Measurements from ENCODE around the gene PKP2.

Gene PKP2

DNA sequence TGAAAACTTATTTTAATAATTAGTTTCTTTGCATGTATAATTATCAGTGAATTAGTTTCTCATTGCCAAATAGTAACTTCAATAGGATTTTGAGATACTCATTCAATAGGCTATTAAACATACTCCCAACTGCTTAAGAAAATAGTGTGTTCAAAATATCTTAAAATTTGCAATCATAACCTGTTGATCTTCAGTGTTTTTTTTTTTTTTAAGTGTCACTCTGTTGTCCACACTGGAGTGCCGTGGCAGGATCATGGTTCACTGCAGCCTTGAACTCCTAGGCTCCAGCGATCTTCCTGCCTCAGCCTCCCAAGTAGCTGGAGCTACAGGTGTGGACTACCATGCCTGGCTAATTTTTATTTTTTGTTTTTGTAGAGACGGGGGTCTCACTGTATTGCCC lies 139.4 kb downstream of the PKP2 start:
- TF ChIP-seq MYC (IDR thresholded peaks at IDR 0.05; ENCODE audit: low read depth, low read length) (no peak), MAX (IDR thresholded peaks at IDR 0.05; ENCODE audit: low read depth, low read length) (no peak), POLR2A (IDR thresholded peaks at IDR 0.05; ENCODE audit: extremely low read depth, insufficient read length) (no peak)
- TF ChIP-seq, protein P1, sequence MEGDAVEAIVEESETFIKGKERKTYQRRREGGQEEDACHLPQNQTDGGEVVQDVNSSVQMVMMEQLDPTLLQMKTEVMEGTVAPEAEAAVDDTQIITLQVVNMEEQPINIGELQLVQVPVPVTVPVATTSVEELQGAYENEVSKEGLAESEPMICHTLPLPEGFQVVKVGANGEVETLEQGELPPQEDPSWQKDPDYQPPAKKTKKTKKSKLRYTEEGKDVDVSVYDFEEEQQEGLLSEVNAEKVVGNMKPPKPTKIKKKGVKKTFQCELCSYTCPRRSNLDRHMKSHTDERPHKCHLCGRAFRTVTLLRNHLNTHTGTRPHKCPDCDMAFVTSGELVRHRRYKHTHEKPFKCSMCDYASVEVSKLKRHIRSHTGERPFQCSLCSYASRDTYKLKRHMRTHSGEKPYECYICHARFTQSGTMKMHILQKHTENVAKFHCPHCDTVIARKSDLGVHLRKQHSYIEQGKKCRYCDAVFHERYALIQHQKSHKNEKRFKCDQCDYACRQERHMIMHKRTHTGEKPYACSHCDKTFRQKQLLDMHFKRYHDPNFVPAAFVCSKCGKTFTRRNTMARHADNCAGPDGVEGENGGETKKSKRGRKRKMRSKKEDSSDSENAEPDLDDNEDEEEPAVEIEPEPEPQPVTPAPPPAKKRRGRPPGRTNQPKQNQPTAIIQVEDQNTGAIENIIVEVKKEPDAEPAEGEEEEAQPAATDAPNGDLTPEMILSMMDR (IDR thresholded peaks at IDR 0.05; ENCODE audit: low read depth, low read length), result no peak
- no peak for DNase-seq (ENCODE audit: low read depth)
- no peak overlapping the region for H3K4me3 ChIP-seq (ENCODE audit: low read depth, low read length)

DNA sequence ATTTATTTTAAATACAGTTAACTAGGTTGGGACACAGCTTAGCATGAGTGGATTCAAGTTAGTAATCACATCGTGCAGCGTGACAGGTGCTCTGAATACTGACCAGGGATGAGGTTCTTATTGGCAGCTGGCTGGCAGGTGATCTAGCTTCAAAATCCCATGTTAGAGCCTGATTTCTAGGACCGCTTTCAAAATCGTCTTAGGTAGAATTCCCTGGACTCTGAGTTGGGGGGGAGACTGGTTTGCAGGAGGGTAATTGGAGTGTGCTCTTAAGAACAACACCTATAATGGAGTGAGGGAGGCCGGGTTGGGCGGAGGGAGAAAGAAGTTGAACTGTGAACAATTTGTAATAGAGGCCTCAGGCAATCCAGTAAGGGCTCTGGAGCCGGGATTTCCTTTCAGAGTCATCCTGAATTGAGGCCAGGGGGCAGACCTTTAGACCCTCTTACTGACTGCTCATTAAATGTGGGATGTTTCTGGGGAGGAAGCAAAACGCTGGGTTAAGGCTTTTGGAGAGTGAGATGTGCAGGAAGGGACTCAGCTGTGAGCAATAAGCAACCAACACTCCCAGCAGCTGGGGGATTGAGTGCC lies 140.0 kb downstream of the PKP2 start:
- no peak for DNase-seq (ENCODE audit: low read depth)
- TF ChIP-seq POLR2A (IDR thresholded peaks at IDR 0.05; ENCODE audit: extremely low read depth, insufficient read length) (no peak), MYC (IDR thresholded peaks at IDR 0.05; ENCODE audit: low read depth, low read length) (no peak), MAX (IDR thresholded peaks at IDR 0.05; ENCODE audit: low read depth, low read length) (no peak)
- TF ChIP-seq, protein P1 (IDR thresholded peaks at IDR 0.05; ENCODE audit: low read depth, low read length), result no peak
- peak overlapping the region; percentile 78 for H3K4me3 ChIP-seq (ENCODE audit: low read depth, low read length)

GRCh38 chr12:32755654-32756475 lies 140.7 kb downstream of the PKP2 start, which contains the start of gene YARS2:
Gene YARS2, minus strand, starts transcription at chr12:32755897. Its CDS starts 23 bp downstream, at chr12:32755874.
- TF ChIP-seq, protein P1 (IDR thresholded peaks at IDR 0.05; ENCODE audit: low read depth, low read length), result peak; percentile 77
- TF ChIP-seq MAX (IDR thresholded peaks at IDR 0.05; ENCODE audit: low read depth, low read length) (peak; percentile 32), POLR2A (IDR thresholded peaks at IDR 0.05; ENCODE audit: extremely low read depth, insufficient read length) (peak; percentile 94), MYC (IDR thresholded peaks at IDR 0.05; ENCODE audit: low read depth, low read length) (no peak; the same call in none of the 2 replicates)
- peak within 1 kb of the TSS; percentile 78 for H3K4me3 ChIP-seq (ENCODE audit: low read depth, low read length)
- peak; percentile 99 for DNase-seq (ENCODE audit: low read depth)

DNA sequence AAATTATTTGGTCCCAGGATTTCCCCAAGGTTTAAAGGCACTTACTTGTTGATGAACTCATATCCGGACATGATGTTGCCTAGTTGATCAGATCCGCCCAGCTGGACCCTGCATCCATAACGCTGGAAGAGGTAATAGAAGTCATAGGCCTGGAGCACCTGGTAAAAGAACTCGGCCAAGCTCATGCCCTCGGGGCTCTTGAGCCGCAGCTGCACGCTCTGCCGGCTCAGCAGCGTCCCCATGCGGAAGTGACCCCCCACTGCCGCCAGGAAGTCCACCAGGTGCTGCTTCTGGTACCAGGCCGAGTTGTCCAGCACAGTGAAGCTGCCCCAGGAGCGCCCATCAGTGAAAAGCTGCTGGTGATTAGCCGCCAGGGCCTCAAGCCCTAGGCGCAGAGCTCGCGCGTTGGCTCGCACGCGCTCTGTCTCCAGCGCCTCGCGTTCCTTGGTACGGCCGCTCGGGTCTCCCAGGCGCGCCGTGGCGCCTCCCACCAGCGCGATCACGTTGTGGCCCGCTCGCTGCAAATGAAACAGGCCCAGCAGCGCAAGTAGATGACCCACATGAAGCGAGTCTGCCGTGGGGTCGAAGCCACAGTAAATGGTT lies 141.4 kb downstream of the PKP2 start:
- TF ChIP-seq POLR2A (IDR thresholded peaks at IDR 0.05; ENCODE audit: extremely low read depth, insufficient read length) (no peak), MAX (IDR thresholded peaks at IDR 0.05; ENCODE audit: low read depth, low read length) (peak; percentile 82), MYC (IDR thresholded peaks at IDR 0.05; ENCODE audit: low read depth, low read length) (peak; percentile 90)
- TF ChIP-seq, protein P1 (IDR thresholded peaks at IDR 0.05; ENCODE audit: low read depth, low read length), result peak; percentile 92
- peak; percentile 90 for DNase-seq (ENCODE audit: low read depth)
- H3K4me3 ChIP-seq (ENCODE audit: low read depth, low read length), result peak overlapping the region; percentile 78

GRCh38 chr12:32754111-32754510 lies 142.5 kb downstream of the PKP2 start:
- peak; percentile 52 for DNase-seq (ENCODE audit: low read depth)
- TF ChIP-seq MYC (IDR thresholded peaks at IDR 0.05; ENCODE audit: low read depth, low read length) (no peak), MAX (IDR thresholded peaks at IDR 0.05; ENCODE audit: low read depth, low read length) (peak; percentile 52; the same call in 1 of the 2 replicates), POLR2A (IDR thresholded peaks at IDR 0.05; ENCODE audit: extremely low read depth, insufficient read length) (no peak)
- TF ChIP-seq, protein P1 (IDR thresholded peaks at IDR 0.05; ENCODE audit: low read depth, low read length), result no peak
- peak overlapping the region; percentile 78 for H3K4me3 ChIP-seq (ENCODE audit: low read depth, low read length)
